ENCODE measurements around the gene USP48.
"Not testable (repeated sequence)": the region's sequence is repeated elsewhere in the genome, so short reads cannot be mapped to it uniquely, and the experiment has no call there.

The USP48 gene

DNA sequence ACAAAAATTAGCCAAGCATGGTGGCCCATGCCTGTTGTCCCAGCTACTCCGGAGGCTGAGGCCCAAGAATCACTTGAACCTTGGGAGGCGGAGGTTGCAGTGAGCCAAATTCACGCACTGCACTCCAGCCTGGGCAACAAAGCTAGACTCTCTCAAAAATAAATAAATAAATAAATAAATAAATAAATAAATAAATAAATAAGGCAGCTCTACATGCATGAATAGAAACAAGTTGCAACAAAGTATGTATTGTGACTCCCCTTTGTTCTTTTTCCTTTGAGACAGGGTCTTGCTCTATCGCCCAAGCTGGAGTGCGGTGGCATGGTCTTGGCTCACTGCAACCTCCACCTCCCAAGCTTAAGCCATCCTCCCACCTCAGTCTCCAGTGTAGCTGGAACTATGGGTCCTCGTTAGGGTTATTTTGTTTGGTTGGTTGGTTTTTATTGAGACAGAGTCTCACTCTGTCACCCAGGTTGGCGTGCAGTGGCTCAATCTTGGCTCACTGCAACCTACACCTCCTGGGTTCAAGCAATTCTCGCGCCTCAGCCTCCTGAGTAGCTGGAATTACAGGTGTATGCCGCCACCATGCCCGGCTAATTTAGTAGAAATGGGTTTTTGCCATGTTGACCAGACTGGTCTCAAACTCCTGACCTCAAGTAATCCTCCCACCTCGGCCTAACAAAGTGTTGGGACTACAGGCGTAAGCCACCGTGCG, 8.0 kb downstream of the USP48 start:
- DNase-seq (ENCODE audit: low spot score): no peak

- DNase-seq (ENCODE audit: low spot score): no peak
Observed at GRCh38 chr1:21773585-21773984, 9.4 kb downstream of the USP48 start.

DNA sequence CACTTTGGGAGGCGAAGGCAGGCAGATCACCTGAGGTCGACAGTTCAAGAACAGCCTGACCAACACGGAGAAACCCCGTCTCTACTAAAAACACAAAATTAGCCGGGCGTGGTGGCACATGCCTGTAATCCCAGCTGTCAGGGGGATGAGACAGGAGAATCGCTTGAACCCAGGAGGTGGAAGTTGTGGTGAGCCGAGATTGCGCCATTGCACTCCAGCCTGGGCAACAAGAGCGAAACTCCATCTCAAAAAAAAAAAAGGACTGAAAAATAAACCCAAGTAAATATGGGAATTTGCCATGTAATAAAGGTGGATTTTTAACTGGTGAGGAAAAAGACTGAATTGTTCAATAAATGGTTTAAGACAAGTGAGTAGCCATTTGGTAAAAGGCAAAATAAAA, 11.3 kb downstream of the USP48 start:
- not testable (repeated sequence) for DNase-seq (ENCODE audit: low spot score)

DNA sequence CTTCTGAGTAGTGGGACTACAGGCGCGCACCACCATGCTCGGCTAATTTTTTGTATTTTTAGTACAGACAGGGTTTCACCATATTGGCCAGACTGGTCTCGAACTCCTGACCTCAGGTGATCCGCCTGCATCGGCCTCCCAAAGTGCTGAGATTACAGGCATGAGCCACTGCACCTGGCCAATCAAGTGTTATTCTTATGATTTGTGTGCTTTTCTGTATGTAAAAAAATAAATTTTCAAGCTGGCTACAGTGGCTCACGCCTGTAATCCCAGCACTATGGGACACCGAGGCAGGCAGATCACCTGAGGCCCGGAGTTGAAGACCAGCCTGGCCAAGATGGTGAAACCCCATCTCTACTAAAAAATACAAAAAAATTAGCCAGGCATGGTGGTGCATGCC, 12.3 kb downstream of the USP48 start:
- DNase-seq (ENCODE audit: low spot score): not testable (repeated sequence)

DNA sequence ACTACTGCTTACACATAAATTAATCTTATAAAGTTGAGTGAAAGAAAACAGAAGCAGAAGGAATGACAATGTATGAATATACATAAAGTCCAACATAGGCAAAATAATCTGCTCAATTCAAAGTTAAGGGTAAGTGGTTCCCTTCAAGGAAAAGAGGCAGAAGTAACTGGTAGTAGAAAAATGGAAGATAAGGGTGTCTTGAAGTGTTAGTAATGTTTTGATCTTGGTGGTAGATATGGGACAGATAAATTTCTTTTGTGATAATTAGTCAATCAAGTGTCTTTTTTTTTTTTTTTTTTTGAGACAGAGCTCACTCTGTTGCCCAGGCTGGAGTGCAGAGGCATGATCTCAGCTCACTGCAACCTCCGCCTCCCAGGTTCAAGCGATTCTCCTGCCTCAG, 12.7 kb downstream of the USP48 start:
- DNase-seq (ENCODE audit: low spot score): no peak

- not testable (repeated sequence) for DNase-seq (ENCODE audit: low spot score)
Observed at GRCh38 chr1:21767106-21767505, 15.8 kb downstream of the USP48 start.

GRCh38 chr1:21766210-21766609, 16.7 kb downstream of the USP48 start:
- no peak for DNase-seq (ENCODE audit: low spot score)

GRCh38 chr1:21764615-21765423, 18.1 kb downstream of the USP48 start:
- DNase-seq (ENCODE audit: low spot score): peak; percentile 66

- no peak for DNase-seq (ENCODE audit: low spot score)
Observed at GRCh38 chr1:21763694-21764419, 19.1 kb downstream of the USP48 start.

DNA sequence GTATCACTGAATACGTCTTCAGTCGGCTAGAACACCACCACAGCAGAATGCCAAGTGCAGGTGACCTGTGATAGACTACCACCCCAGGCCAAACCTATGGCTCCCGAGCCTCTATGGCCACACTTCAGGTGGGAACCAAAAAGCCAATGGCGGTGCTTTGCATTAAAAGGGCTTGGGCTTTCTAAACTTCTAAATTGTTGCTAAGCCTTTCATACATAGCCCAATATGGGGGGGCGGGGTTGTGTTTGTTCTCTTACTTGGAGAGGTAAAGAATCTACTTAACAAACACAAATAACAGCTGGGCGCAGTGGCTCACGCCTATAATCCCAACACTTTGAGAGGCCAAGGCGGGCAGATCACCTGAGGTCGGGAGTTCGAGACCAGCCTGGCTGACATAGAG, 19.7 kb downstream of the USP48 start:
- no peak for DNase-seq (ENCODE audit: low spot score)

GRCh38 chr1:21762022-21762404, 20.9 kb downstream of the USP48 start:
- DNase-seq (ENCODE audit: low spot score): no peak

DNA sequence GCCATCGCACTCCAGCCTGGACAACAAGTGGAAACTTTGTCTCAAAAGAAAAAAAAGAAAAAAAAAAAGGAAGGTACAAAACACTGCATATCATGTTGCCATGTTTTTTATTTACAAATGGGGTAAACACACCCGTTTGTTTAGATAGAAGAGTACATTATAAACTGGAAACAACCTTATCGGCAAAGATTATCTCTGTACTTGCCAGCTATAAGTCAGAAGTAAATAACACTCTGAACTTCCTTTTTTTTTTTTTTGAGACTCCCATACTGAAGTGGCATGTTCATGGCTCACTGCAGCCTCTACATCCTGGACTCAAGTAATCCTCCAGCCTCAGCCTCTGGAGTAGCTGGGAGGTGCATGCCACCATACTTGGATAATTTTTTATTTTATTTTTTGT, 21.9 kb downstream of the USP48 start:
- no peak for DNase-seq (ENCODE audit: low spot score)

DNA sequence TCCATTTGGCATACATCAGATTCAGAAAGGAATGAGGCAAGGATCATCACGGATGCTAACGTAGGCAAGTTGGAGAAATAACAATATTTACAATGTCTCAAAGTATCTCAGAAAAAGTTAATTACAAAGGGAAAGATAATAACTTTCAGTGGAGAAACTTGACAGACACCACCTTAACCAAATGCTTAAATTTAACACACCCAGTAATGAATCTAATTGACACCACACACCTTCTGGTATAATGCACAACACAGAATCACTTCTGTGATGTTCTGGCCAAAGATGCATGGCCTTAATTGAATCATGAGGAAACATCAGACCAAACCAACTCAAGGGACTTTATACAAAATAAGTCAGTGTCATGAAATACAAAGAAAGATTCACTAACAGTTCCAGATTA, 23.1 kb downstream of the USP48 start:
- DNase-seq (ENCODE audit: low spot score): no peak

GRCh38 chr1:21759182-21759581, 23.8 kb downstream of the USP48 start:
- no peak for DNase-seq (ENCODE audit: low spot score)

- no peak for DNase-seq (ENCODE audit: low spot score)
Observed at GRCh38 chr1:21758614-21759013, 24.3 kb downstream of the USP48 start.

GRCh38 chr1:21756393-21757089, 26.4 kb downstream of the USP48 start:
- DNase-seq (ENCODE audit: low spot score): no peak

GRCh38 chr1:21755067-21755466, 27.9 kb downstream of the USP48 start:
- no peak for DNase-seq (ENCODE audit: low spot score)

GRCh38 chr1:21754583-21754982, 28.4 kb downstream of the USP48 start:
- DNase-seq (ENCODE audit: low spot score): no peak

DNA sequence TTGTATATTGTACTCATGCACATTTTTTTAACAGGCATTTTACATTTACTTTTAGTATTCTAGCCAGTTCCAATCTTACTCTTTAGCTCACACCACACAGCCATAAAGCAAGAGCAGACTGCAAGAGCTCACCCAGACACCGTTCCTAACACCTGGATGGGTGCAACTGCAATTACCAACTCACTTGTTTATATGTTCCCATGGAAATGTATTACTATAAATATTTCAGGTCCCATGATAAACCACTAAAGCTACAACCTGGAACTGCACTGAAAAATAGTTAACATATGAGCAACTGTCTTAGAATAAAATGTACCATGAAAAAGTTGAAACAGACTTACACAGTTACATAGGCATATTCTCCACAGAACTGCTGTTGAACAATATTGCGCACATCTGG, 30.8 kb downstream of the USP48 start:
- DNase-seq (ENCODE audit: low spot score): no peak

DNA sequence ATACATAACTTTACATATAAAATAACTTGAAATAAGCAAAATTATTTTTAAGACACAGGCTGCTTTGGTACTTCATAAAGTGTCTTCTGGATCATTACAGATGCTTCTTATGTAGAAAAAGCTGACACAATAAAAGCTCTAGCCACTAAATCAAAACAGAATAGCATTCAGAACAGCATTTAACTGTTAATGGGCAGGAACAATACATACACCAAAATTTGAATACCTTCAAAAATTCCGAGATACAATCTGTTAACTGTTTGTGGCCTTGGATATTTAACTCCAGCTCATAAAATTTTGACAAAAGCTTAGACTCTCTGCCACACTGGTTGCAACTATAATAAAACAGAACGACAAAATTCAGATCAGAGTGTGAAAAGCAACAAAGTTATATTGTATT, 31.7 kb downstream of the USP48 start:
- DNase-seq (ENCODE audit: low spot score): no peak

DNA sequence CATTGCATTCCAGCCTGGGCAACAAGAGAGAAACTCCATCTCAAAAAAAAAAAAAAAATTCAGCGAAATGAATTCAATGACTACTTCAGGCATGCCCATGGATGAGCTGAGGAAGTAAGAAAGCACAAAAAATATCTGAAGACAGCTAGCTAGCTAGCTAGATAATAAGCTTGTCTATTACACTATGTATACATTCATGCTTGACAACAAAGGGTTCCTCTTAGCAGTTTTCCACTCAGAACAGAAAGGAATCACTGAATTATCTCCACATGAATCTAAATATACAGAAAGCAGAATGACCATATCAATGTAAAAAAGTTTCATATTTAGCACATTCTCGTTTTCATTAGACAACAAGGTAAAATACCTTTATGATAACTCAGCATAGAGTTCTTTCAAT, 32.1 kb downstream of the USP48 start:
- peak; percentile 28 for DNase-seq (ENCODE audit: low spot score)

GRCh38 chr1:21749859-21750468, 33.0 kb downstream of the USP48 start:
- no peak for DNase-seq (ENCODE audit: low spot score)
